Measurements from ENCODE around the gene HEMK1.

HEMK1 gene, protein sequence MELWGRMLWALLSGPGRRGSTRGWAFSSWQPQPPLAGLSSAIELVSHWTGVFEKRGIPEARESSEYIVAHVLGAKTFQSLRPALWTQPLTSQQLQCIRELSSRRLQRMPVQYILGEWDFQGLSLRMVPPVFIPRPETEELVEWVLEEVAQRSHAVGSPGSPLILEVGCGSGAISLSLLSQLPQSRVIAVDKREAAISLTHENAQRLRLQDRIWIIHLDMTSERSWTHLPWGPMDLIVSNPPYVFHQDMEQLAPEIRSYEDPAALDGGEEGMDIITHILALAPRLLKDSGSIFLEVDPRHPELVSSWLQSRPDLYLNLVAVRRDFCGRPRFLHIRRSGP

DNA sequence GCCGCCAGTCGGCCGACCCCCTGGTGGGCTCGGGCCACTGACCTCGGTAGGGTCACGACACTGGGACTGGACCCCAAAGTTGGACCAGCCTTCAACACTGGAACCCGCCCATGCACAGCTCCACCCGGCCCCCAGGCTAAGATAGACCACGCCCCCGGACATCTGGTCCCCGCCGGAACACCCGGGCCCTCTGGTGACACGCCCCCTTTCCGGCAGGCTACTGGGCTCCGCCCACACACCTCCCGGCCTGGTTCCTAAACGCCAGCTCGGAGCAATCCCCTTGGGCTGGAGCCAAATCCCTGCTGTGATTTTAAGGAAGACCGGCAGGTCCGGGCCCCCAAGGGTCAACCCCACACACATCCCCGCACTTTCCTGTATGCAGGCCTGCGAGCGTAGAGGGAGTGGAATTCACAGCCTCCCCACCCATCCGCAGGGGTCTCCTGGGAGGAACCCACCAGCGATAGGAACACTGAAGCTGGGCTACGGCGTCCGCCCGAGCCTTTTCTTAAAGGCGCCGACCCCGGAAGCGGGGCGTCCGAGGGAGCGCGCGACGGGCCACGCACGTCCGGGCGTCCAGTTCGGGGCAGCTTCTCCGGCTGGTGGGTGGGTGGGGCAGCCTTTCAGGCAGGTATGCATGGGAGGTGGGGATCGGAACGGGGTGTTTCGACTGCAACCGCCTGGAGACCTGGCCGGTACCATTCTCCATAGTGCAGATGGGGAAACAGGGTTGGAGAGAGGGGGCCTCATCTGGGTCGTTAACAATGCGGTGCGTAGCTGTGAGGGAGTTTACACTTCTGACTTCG, at the start of gene HEMK1:
Gene HEMK1 (plus strand): TSS at position 576 of the 803 bp plus-strand sequence. CDS start 1,583 bp downstream, outside the sequence.
- DNase-seq, result peak; percentile 63

- DNase-seq, result no peak
Measured at GRCh38 chr3:50520849-50521248, 48.5 kb upstream of the HEMK1 start.

GRCh38 chr3:50521572-50521971, 47.8 kb upstream of the HEMK1 start:
- DNase-seq, result no peak

DNA sequence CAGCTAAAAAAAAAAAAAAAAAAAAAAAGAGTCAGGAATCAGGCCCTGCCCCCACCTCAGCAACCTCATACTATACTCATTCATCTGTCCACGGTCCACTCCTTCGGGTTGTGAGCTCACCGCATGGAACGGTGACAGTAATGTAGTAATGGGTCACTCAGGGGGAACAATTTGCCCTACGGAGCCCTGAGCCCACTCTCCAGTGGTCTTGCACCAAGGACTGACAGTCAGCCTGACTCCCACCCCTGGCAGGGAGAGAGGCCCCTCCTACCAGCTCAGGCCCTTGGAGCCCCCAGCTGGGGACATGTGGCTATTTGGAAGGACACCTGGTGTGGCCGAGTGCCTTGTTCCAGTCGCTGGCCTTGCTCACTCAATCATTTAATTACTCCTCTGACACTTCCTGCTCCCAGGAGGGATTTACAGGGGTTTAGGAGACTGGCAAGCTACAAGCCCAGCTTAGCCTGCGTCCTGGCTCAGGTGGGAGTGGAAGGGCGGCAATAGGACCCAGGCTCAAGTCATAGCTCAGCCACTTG, 46.0 kb upstream of the HEMK1 start:
- no peak for DNase-seq

DNA sequence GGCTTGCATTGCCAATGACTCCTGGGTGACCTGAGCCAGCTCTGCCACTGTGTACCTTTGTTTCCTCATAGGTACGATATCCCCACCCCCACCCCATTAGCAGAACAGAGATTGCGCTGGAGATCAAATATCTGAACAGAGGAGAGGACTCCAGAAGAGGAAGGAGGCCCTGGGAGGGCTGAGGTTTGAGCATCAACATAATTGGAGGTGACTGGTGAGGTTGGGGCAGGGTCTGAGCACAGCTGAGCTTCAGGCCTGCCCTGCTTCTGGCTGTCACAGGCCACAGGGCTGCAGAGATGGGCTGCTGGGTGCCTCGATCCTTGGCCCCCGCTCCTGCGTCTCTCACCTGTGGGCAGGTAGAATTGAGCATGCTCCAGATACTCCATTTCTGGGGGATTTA, 44.6 kb upstream of the HEMK1 start:
- DNase-seq, result no peak

DNA sequence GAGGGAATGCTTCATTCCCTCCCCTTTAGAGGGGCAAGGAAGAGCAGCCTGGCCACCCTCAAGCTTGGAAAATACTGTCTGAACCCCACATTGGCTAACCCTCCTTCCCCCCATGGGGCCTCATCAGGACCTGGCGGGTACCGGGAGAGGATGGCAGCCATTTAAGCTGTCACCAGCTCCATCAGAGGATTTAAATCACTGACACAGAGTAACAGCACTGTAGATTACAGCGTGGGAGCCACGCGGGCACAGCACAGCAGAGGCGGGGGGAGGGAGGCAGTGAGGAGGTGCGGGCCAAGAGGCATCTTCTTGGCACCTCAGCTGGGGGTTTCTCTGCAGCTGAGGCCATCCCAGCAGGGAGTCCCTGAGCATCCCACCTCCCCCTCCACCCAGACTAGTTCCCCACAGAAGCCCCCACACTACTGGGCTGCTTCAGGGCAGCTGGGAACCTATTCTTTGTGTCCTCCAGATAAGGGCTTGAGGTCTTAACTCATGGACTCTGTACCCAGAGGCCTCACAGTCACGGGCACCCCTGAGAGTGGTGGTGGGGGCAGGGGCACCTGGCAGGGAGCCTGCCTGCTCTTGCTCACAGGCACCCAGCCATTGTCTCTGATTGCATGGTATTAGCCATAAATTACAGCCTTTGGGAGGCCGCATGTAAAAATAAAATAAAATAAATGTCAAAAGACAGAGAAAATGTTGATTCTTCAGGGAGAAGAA, 44.0 kb upstream of the HEMK1 start:
- DNase-seq, result no peak

DNA sequence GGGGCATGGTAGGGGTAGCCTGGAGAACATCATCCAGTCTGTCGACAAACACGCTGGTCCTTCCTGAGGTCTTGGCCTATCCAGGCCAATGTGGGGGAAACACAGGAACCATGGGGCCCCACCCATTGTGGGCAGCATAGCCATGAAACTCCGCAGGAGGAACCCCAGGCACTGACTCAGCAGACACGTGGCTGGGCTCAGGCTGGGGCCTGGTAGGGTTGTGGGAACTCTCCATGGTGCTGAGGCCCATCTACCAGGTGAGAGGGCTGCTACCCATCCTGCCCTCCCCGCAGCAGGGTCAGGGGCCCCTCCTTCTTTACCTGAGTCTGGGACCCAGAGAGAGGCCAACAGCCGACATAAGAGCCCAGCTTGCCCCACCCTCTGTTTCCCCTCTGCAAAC, 43.3 kb upstream of the HEMK1 start:
- DNase-seq, result no peak

DNA sequence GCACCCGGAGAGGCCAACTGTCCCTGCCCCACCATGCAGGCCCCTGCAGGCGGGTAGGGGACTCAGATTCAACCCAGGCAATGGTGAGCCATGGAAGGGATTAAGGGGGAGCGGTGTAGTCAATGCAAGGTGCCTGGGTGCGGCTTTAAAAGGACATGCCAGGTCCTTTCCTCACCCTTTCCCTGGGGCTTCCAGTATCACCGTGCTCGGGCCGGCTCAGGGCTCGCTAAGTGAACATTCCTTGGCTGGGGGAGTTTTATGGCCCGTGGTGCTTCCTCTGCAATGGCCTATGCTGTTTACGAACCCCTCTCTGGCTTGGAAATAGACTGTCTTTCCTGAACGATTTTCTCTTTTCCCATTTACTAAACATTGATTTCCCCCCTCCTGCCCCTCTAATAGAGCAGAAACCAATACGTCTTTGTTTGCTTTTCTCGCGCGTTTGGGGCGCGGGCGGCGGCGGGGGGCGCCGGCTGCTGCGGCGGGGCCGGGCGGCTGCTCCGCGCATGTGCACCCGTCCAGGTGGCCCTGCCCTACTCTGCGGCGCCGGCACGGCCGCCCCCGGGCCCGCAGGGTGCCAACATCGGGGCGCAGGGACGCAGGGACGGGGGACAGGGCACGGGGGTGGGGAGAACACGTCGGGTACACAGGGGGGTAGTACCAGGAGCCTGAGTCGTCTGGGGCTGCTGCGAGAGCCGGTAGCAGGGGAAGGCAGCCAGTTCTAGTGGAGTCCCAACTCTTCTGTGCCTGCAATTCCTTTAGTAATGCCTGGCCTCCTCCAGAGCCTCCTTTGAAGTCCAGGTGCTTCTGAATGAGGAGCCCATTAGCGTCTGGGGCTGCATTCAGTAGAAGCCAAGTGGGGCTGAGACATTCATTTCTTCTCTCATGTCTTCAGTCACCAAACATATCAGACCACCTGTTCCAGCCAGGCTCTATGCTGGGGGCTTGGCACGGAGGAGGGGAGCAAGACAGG, 39.0 kb upstream of the HEMK1 start:
- DNase-seq, result no peak

- no peak for DNase-seq
Measured at GRCh38 chr3:50531201-50531600, 38.1 kb upstream of the HEMK1 start.

DNA sequence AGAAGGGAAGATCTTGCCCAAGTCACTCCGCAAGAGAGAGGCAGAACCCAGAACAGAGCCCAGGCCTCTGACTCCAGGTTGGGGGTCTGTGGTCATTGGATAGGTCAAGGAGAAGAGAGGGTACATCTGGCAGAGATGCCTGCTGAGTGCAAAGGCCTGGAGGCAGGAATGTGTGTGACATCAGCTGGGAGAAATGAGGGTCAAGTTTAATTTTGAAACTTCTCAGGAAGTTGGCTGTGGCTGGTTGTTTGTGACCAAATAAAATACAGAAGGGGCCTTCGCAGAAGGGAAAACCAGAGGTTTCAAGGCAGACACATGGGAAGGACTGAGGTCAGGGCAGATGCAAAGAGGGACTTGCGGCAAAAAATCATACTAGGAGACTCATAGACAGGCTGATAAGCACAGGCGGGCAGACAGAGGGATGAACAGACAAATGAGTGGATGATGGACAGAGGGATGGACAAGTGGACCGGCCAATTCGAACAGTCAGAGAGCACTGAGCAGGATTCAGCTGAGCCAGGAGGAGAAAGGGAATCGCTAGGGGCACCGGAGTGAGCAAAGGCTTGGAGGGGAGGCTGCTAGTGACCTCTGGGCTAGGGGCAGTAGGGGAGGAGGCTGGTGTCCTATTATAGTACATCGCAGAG, 37.1 kb upstream of the HEMK1 start:
- no peak for DNase-seq

GRCh38 chr3:50533316-50533715, 36.0 kb upstream of the HEMK1 start:
- DNase-seq, result no peak

DNA sequence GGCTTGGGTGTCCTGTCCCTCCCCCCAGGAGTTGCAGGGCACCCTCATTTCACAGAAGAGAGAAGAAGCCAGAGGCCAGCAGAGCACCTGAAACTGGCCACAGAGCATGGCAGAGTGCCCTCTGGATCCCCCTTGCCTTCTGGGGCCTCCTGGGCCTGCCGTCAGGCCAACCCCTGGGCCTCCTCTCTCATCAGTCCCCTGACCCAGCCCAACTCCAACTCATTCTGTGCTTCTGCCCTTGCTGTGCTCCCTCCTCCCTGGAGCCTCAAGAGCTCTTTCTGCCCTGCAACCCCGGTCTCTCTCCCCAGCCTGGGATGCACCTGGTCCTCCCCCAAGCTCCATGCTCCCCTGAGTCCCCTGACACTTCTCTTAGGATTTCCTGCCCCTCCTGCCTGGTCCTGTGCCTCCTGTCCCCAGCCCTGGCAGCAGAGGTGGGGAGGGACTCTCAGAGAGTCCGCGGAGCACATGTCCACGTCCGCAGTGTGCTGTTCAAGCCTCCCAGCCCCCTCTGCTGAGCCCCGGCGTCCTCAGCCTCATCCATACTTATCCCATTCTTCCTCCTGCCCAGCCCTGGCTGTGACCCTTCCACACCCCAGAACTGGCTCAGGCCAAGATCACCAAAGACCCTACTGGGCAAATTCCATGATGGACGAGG, 35.4 kb upstream of the HEMK1 start:
- DNase-seq, result no peak

GRCh38 chr3:50534681-50535330, 34.5 kb upstream of the HEMK1 start:
- DNase-seq, result no peak

DNA sequence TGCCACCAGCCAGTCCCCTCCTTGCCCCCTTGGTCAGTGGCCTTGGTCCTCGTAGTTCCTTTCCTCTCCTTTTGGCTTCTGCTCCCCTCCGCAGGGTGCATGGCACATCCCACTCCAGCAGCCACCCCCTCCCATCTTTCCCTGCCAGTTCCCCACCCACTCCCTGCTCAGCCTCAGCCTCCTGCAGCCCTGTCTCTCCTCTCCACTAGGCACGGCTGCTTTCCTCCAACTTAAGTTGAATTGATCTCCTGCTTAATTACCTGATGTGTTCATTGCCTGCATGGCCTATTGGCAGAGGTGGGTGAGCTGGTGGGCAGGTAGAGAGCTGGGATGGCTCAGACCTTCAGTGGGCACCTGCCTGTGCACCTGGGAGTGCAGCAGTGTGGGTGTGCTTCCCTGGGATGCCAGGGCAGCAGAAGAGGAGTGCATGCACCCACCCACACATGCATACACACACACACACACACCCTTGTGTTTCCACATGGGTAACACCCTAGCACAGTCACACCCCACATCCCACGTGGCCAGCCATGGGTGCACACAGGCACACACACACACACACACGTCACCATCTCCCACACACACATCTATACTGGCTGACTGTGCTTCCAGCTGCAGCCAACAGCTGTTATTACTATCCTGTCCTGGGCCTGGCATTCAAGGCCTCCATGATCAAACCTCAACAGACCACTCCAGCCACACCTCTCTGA, 32.7 kb upstream of the HEMK1 start:
- no peak for DNase-seq

DNA sequence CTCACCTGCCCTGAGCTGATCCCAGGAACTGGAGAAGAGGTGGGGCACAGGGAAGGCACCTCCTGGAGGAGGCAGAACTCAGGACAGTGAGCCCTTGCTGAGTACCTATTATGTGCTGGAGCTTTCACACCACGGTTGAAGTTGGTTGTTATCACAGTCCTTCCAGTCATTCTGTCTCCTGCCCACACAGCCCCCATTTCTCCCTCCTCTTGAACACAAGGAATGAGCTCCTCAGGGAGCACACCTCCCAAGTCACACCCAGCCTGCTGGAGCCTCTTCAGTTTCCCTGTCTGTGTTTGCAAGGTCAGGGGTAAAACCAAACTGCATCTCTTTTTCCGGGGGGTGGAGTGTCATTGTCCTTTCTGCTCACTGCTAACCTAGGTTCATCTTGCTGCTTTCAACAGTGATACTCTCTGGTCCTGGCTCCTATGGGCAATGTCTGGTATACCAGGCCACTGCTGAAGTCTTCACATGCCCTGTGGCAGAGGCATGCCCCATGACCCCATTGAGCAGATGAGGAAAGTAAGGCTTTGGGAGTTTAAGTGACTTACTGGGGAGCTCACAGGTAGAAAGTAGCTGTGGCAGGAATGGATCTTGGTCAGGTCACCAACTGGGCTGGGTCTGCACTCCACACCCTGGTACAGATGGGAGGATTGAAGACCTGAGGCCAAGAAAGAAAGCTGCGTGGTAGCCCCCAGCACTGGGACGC, 31.7 kb upstream of the HEMK1 start:
- no peak for DNase-seq

GRCh38 chr3:50539356-50540286, 29.7 kb upstream of the HEMK1 start:
- no peak for DNase-seq

- peak; percentile 35 for DNase-seq
Measured at GRCh38 chr3:50542177-50543034, 26.9 kb upstream of the HEMK1 start.
